Activated T-cell treated with anti-CD3 and anti-CD28 coated beads, Interleukin-2, amount 50 U/mL, for 72 hours (primary cell): ENCODE measurements around the gene FKBP7. TPM values are rescaled to one million over a fixed set of nuclear protein-coding genes. Genes with fewer than 3 reads are reported as not detected.
"Not testable (repeated sequence)": the region's sequence is repeated elsewhere in the genome, so short reads cannot be mapped to it uniquely, and the experiment has no call there.

Experiments used
- ATAC-seq, 2 donors: fragments of 150-1000 bp; cut with Tn5 transposase; replicated peaks in 1 of 2; 2 replicates each; pipeline ENCODE4 v1.10.0; 2021; ENCODE audit warnings: moderate library complexity in 2 of 2, mild to moderate bottlenecking in 1 of 2
- DNase-seq, 2 donors: peaks; one replicate each; pipeline ENCODE4 v3.0.0; 2021 to 2022; ENCODE audit warnings: mixed read lengths in 1 of 2
- H3K27ac Mint-ChIP-seq: one replicate; pipeline ENCODE4 v1.8.0; 2022; ENCODE audit warnings: mild to moderate bottlenecking, moderate library complexity, mixed read lengths
- H3K27me3 Mint-ChIP-seq: one replicate; pipeline ENCODE4 v1.8.0; 2022; ENCODE audit warnings: low read depth, mixed read lengths
- H3K36me3 Mint-ChIP-seq, 2 donors: one replicate each; pipeline ENCODE4 v1.8.0; 2022; ENCODE audit warnings: mixed read lengths in 2 of 2, mild to moderate bottlenecking in 1 of 2; ENCODE audit not compliant: insufficient read depth in 2 of 2
- H3K4me1 Mint-ChIP-seq: one replicate; pipeline ENCODE4 v1.8.0; 2022; ENCODE audit warnings: low read depth, mixed read lengths
- H3K4me3 Mint-ChIP-seq, 2 donors: one replicate each; pipeline ENCODE4 v1.8.0; 2022; ENCODE audit warnings: mild to moderate bottlenecking in 2 of 2, mixed read lengths in 2 of 2, moderate library complexity in 2 of 2
- H3K9me3 Mint-ChIP-seq, 2 donors: one replicate each; pipeline ENCODE4 v1.8.0; 2022; ENCODE audit warnings: mixed read lengths in 2 of 2
- total RNA-seq, 2 donors: library from RNA; stranded (reverse); gene quantifications; one replicate each; pipeline ENCODE4 v1.2.3, GENCODE V29; 2022

Gene FKBP7
- total RNA-seq, 2 donors from 2014 or later: 2.1 to 3.0 TPM

GRCh38 chr2:178480227-178481181, 2.1 kb upstream of the FKBP7 start, which contains the start of gene PLEKHA3:
Gene PLEKHA3, plus strand, starts transcription at chr2:178480457. Its CDS starts 413 bp downstream, at chr2:178480870.
- Mint-ChIP-seq H3K4me1 (peaks cover 60% of the 10 kb centered on the region), H3K36me3 (peaks cover 0 to 3% of the 10 kb centered on the region in 2 donors), H3K27me3 (no peaks in the 10 kb centered on the region), H3K4me3 (peak within 1 kb of the TSS; percentile 98 to 100), H3K9me3 (no peaks in the 10 kb centered on the region), H3K27ac (peak within 1 kb of the TSS; percentile 98)
- ATAC-seq (peak; percentile 69 to 73), DNase-seq (peak; percentile 80)

- Mint-ChIP-seq H3K9me3 (no peaks in the 10 kb centered on the region), H3K27me3 (no peaks in the 10 kb centered on the region), H3K4me1 (peaks cover 59% of the 10 kb centered on the region), H3K4me3 (peak overlapping the region; percentile 98 to 100), H3K27ac (peak overlapping the region; percentile 98), H3K36me3 (peaks cover 0 to 3% of the 10 kb centered on the region in 2 donors)
- DNase-seq (no peak), ATAC-seq (no peak)
These were observed 1.4 kb upstream of the FKBP7 start for GRCh38 chr2:178479758-178480226.

DNA sequence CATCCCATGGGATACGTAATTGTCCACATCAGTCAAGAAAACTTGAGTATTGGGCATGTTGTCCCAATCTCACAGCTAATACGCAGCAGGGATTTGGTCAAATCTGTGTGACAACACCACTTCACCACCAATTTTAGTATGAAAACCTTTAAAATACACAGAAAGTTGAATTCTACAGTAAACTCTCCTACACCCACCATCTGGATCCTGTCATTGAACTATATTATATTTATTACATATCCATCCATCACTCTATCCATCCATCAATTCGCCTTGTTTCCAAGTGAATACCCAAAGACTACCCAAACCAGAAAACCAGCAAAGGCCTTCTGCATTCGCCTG, 846 bp upstream of the FKBP7 start:
- H3K4me3 Mint-ChIP-seq: peak overlapping the region; percentile 98 to 100
- peaks cover 54% of the 10 kb centered on the region for H3K4me1 Mint-ChIP-seq
- no peaks in the 10 kb centered on the region for H3K9me3 Mint-ChIP-seq

GRCh38 chr2:178478130-178478438, 316 bp downstream of the FKBP7 start:
- DNase-seq (peak in 1 of 2 donors; percentile 12), ATAC-seq (no peak)
- Mint-ChIP-seq H3K9me3 (no peaks in the 10 kb centered on the region), H3K27me3 (no peaks in the 10 kb centered on the region), H3K27ac (peak overlapping the region; percentile 98), H3K4me1 (peaks cover 53% of the 10 kb centered on the region), H3K4me3 (peak overlapping the region; percentile 98 to 100), H3K36me3 (peaks cover 0 to 3% of the 10 kb centered on the region in 2 donors)

More for the DNA sequence above, 846 bp upstream of the FKBP7 start:
- peaks cover 0 to 3% of the 10 kb centered on the region in 2 donors for H3K36me3 Mint-ChIP-seq
- DNase-seq (no peak), ATAC-seq (no peak)
- no peaks in the 10 kb centered on the region for H3K27me3 Mint-ChIP-seq
- peak overlapping the region; percentile 98 for H3K27ac Mint-ChIP-seq

- H3K9me3 Mint-ChIP-seq: no peaks in the 10 kb centered on the region
- H3K27ac Mint-ChIP-seq: no peak overlapping the region
- H3K4me3 Mint-ChIP-seq: peak overlapping the region; percentile 98 to 100
- H3K27me3 Mint-ChIP-seq: no peaks in the 10 kb centered on the region
- H3K4me1 Mint-ChIP-seq: peaks cover 48% of the 10 kb centered on the region
- peaks cover 0 to 3% of the 10 kb centered on the region in 2 donors for H3K36me3 Mint-ChIP-seq
- ATAC-seq (no peak), DNase-seq (no peak)
These were observed 814 bp downstream of the FKBP7 start for GRCh38 chr2:178477443-178478129.

DNA sequence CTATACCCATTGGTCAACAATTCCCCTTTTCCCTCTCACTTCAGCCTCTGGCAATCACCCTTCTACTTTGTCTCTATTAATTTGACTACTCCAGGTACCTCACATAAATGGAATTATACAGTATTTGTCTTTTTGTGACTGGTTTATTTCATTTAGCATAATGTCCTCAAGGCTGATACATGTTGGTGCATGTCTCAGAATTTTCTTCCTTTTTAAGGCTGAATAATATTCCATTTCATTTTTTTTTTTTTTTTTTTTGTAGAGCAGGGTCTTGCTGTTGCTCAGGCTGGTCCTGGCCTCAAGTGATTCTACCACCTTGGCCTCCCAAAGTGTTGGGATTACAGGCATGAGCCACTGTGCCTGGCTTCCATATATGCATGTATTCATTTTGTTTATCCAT, 1.9 kb downstream of the FKBP7 start:
- no peak overlapping the region for H3K4me3 Mint-ChIP-seq
- DNase-seq (no peak), ATAC-seq (no peak)
- no peaks in the 10 kb centered on the region for H3K27me3 Mint-ChIP-seq
- H3K9me3 Mint-ChIP-seq: no peaks in the 10 kb centered on the region
- peaks cover 37% of the 10 kb centered on the region for H3K4me1 Mint-ChIP-seq
- H3K36me3 Mint-ChIP-seq: peaks cover 0 to 3% of the 10 kb centered on the region in 2 donors
- no peak overlapping the region for H3K27ac Mint-ChIP-seq

DNA sequence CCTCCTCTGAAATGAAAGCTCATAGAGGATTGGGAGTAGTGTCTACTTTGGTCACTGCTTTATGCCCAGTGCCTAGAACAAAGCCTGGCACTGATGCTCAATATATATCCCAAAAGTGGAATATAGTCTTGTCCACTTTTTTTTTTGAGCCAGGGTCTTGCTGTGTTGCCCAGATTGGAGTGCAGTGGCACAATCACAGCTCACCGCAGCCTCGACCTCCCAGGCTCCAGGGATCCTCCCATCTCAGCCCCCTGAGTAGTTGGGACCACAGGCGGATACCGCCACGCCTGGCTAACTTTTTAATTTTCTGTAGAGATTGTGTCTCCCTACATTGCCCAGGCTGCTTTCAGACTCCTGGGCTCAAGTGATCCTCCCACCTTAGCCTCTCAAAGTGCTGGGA, 3.8 kb downstream of the FKBP7 start:
- peaks cover 0 to 3% of the 10 kb centered on the region in 2 donors for H3K36me3 Mint-ChIP-seq
- DNase-seq (no peak), ATAC-seq (no peak)
- no peak overlapping the region for H3K27ac Mint-ChIP-seq
- no peaks in the 10 kb centered on the region for H3K9me3 Mint-ChIP-seq
- no peaks in the 10 kb centered on the region for H3K27me3 Mint-ChIP-seq
- peaks cover 27% of the 10 kb centered on the region for H3K4me1 Mint-ChIP-seq
- H3K4me3 Mint-ChIP-seq: no peak overlapping the region

GRCh38 chr2:178473931-178474330, 4.5 kb downstream of the FKBP7 start:
- H3K4me3 Mint-ChIP-seq: no peak overlapping the region
- H3K4me1 Mint-ChIP-seq: peaks cover 21% of the 10 kb centered on the region
- peaks cover 0 to 3% of the 10 kb centered on the region in 2 donors for H3K36me3 Mint-ChIP-seq
- DNase-seq (no peak), ATAC-seq (no peak)
- H3K27me3 Mint-ChIP-seq: no peaks in the 10 kb centered on the region
- H3K27ac Mint-ChIP-seq: no peak overlapping the region
- H3K9me3 Mint-ChIP-seq: no peaks in the 10 kb centered on the region

GRCh38 chr2:178473373-178473772, 5.0 kb downstream of the FKBP7 start:
- no peak for ATAC-seq

DNA sequence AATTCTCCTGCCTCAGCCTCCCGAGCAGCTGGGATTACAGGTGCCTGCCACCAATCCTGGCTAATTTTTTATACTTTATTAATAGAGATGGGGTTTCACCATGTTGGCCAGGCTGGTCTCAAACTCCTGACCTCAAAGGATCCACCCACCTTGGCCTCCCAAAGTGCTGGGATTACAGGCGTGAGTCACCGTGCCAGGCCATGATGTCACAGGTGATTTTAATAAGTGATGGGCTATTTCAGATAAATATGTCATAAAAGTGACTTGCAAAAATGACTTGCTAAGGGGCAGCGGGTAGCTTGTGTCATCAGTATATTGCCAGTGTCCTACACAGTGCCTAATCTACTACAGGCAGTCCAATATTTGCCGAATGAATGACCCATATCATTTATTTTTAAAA, 7.1 kb downstream of the FKBP7 start:
- not testable (repeated sequence) for H3K27ac Mint-ChIP-seq, H3K4me3 Mint-ChIP-seq, DNase-seq, H3K4me1 Mint-ChIP-seq, H3K9me3 Mint-ChIP-seq, H3K36me3 Mint-ChIP-seq, ATAC-seq, H3K27me3 Mint-ChIP-seq

More at GRCh38 chr2:178473373-178473772, 5.0 kb downstream of the FKBP7 start:
- H3K9me3 Mint-ChIP-seq: no peaks in the 10 kb centered on the region
- peaks cover 16% of the 10 kb centered on the region for H3K4me1 Mint-ChIP-seq
- no peak for DNase-seq
- H3K27ac Mint-ChIP-seq: no peak overlapping the region
- no peaks in the 10 kb centered on the region for H3K27me3 Mint-ChIP-seq
- peaks cover 0 to 2% of the 10 kb centered on the region in 2 donors for H3K36me3 Mint-ChIP-seq
- no peak overlapping the region for H3K4me3 Mint-ChIP-seq

GRCh38 chr2:178469219-178469849, 9.1 kb downstream of the FKBP7 start:
- DNase-seq (no peak), ATAC-seq (no peak)
- no peaks in the 10 kb centered on the region for H3K9me3 Mint-ChIP-seq
- H3K4me3 Mint-ChIP-seq: no peak overlapping the region
- no peaks in the 10 kb centered on the region for H3K4me1 Mint-ChIP-seq
- no peak overlapping the region for H3K27ac Mint-ChIP-seq
- H3K27me3 Mint-ChIP-seq: no peaks in the 10 kb centered on the region
- peaks cover 0 to 3% of the 10 kb centered on the region in 2 donors for H3K36me3 Mint-ChIP-seq

DNA sequence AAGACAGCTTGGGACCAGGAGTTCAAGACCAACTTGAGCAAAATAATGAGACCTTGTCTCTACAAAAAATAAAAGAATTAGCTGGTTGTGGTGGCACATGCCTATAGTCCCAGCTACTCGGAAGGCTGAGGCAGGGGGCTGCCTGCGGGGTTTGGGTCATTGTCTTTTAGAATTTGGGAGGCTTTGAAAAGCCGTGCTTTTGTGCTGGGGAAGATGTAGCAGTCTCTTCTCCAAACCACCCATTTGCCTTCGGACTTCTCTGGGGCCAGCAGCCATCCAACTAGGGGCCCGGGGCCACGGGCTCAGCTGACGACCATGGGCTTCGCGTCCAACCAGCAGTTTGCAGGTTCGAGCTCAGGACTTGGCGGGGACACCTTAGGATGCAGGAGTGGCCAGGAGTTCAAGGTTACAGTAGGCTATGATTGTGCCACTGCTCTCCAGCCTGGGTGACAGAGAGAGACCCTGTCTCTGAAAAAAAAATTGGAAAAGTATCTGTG, 21.0 kb downstream of the FKBP7 start:
- Mint-ChIP-seq H3K27me3 (no peaks in the 10 kb centered on the region), H3K9me3 (no peaks in the 10 kb centered on the region), H3K36me3 (no peaks in the 10 kb centered on the region), H3K4me1 (no peaks in the 10 kb centered on the region), H3K4me3 (no peak overlapping the region), H3K27ac (no peak overlapping the region)
- DNase-seq (no peak), ATAC-seq (no peak)

DNA sequence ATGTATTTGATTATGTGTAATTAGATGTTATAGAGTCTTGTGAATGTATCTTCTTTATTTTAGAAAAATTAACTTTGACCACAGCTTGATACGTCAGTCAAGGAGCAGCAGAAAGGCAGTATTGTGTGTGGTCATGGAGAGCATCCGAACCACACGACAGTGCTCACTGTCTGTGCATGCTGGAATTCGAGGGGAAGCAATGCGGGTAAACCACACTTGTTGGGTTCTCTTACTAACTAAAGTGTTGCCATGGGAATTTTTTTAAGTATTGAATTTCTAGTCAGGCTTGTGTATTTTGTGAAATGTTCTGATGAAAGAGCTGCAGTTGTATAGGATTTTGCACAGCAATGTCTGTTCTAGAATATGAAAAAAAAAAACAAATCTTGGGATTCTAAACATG, 22.5 kb downstream of the FKBP7 start:
- Mint-ChIP-seq H3K4me3 (no peak overlapping the region), H3K36me3 (no peaks in the 10 kb centered on the region), H3K27ac (no peak overlapping the region), H3K4me1 (peaks cover 8% of the 10 kb centered on the region), H3K9me3 (no peaks in the 10 kb centered on the region), H3K27me3 (no peaks in the 10 kb centered on the region)
- ATAC-seq (no peak), DNase-seq (no peak)
